ENCODE data around the gene C1QL4.

The C1QL4 gene

DNA sequence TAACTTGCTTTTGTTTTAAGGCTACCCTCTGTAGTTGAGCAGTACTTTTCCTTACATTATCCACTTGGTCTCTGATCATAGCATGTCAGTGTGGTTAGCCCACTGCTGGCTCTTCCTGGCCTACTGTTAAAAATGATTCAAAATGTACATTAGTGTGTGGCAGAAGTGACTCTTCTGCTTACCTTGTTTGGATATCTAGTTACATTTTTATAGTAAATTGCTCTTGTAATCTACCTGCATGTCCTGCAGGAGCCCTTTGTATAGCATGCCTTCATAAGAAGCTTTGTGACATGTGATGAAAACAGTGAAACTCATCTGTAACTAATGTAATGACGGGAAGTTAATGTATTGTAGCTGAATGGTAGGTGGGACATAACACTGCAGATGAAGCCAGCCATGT, 38.4 kb upstream of the C1QL4 start:
- ATAC-seq, result no peak; the same call in 2 of the 3 replicates

DNA sequence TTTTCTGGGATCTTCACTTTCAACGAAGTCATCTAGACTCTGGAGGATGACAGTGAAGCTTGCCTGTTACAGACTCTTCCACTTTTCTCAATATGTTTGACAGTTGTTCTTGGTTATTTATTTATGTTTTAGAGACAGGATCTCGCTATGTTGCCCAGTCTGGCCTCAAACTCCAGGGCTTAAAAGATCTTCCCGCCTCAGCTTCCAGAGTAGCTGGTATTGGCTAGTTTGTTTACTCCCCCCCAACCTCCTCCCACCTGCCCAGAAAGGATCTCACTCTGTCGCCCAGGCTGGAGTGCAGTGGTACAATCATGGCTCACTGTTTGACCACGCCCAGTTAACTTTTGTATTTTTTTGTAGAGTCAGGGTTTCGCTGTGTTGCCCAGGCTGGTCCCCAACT, 33.6 kb upstream of the C1QL4 start:
- no peak for ATAC-seq
- no peak for TF ChIP-seq PPARA (CRISPR knock-in tag; IDR thresholded peaks at IDR 0.05; ENCODE audit: borderline replicate concordance)
- TF ChIP-seq OSR1 (CRISPR knock-in tag; IDR thresholded peaks at IDR 0.05), result no peak
- no peak for TF ChIP-seq ZFP3 (CRISPR knock-in tag; IDR thresholded peaks at IDR 0.05)
- TF ChIP-seq BACH2 (CRISPR knock-in tag; IDR thresholded peaks at IDR 0.05; ENCODE audit: borderline replicate concordance), result no peak
- no peak for TF ChIP-seq ESRRG (CRISPR knock-in tag; IDR thresholded peaks at IDR 0.05)
- no peak for TF ChIP-seq ZC3H10 (CRISPR knock-in tag; IDR thresholded peaks at IDR 0.05)
- no peak for TF ChIP-seq ISL1 (CRISPR knock-in tag; IDR thresholded peaks at IDR 0.05)
- no peak for TF ChIP-seq ZNF565 (CRISPR knock-in tag; conservative IDR thresholded peaks at IDR 0.05; ENCODE audit: low read depth)
- TF ChIP-seq SNAI2 (CRISPR knock-in tag; IDR thresholded peaks at IDR 0.05), result no peak
- TF ChIP-seq GLIS3 (CRISPR knock-in tag; IDR thresholded peaks at IDR 0.05), result no peak
- no peak for TF ChIP-seq ZNF8 (CRISPR knock-in tag; IDR thresholded peaks at IDR 0.05)
- TF ChIP-seq ZFP30 (CRISPR knock-in tag; IDR thresholded peaks at IDR 0.05), result no peak
- TF ChIP-seq CSDC2 (CRISPR knock-in tag; IDR thresholded peaks at IDR 0.05), result no peak
- TF ChIP-seq RARB (CRISPR knock-in tag; IDR thresholded peaks at IDR 0.05), result no peak
- TF ChIP-seq, protein P1, sequence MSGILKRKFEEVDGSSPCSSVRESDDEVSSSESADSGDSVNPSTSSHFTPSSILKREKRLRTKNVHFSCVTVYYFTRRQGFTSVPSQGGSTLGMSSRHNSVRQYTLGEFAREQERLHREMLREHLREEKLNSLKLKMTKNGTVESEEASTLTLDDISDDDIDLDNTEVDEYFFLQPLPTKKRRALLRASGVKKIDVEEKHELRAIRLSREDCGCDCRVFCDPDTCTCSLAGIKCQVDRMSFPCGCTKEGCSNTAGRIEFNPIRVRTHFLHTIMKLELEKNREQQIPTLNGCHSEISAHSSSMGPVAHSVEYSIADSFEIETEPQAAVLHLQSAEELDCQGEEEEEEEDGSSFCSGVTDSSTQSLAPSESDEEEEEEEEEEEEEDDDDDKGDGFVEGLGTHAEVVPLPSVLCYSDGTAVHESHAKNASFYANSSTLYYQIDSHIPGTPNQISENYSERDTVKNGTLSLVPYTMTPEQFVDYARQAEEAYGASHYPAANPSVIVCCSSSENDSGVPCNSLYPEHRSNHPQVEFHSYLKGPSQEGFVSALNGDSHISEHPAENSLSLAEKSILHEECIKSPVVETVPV (CRISPR knock-in tag; IDR thresholded peaks at IDR 0.05), result no peak

More for the DNA sequence above, 38.4 kb upstream of the C1QL4 start:
- TF ChIP-seq TCF4 (CRISPR knock-in tag; IDR thresholded peaks at IDR 0.05; ENCODE audit: borderline replicate concordance) (no peak), GLIS3 (CRISPR knock-in tag; IDR thresholded peaks at IDR 0.05) (no peak), TOX (CRISPR knock-in tag; IDR thresholded peaks at IDR 0.05; ENCODE audit: borderline replicate concordance) (no peak), PPARA (CRISPR knock-in tag; IDR thresholded peaks at IDR 0.05; ENCODE audit: borderline replicate concordance) (no peak), ESRRG (CRISPR knock-in tag; IDR thresholded peaks at IDR 0.05) (no peak)
- TF ChIP-seq, protein P2, sequence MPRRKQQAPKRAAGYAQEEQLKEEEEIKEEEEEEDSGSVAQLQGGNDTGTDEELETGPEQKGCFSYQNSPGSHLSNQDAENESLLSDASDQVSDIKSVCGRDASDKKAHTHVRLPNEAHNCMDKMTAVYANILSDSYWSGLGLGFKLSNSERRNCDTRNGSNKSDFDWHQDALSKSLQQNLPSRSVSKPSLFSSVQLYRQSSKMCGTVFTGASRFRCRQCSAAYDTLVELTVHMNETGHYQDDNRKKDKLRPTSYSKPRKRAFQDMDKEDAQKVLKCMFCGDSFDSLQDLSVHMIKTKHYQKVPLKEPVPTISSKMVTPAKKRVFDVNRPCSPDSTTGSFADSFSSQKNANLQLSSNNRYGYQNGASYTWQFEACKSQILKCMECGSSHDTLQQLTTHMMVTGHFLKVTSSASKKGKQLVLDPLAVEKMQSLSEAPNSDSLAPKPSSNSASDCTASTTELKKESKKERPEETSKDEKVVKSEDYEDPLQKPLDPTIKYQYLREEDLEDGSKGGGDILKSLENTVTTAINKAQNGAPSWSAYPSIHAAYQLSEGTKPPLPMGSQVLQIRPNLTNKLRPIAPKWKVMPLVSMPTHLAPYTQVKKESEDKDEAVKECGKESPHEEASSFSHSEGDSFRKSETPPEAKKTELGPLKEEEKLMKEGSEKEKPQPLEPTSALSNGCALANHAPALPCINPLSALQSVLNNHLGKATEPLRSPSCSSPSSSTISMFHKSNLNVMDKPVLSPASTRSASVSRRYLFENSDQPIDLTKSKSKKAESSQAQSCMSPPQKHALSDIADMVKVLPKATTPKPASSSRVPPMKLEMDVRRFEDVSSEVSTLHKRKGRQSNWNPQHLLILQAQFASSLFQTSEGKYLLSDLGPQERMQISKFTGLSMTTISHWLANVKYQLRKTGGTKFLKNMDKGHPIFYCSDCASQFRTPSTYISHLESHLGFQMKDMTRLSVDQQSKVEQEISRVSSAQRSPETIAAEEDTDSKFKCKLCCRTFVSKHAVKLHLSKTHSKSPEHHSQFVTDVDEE (CRISPR knock-in tag; IDR thresholded peaks at IDR 0.05), result no peak
- TF ChIP-seq, protein P3, sequence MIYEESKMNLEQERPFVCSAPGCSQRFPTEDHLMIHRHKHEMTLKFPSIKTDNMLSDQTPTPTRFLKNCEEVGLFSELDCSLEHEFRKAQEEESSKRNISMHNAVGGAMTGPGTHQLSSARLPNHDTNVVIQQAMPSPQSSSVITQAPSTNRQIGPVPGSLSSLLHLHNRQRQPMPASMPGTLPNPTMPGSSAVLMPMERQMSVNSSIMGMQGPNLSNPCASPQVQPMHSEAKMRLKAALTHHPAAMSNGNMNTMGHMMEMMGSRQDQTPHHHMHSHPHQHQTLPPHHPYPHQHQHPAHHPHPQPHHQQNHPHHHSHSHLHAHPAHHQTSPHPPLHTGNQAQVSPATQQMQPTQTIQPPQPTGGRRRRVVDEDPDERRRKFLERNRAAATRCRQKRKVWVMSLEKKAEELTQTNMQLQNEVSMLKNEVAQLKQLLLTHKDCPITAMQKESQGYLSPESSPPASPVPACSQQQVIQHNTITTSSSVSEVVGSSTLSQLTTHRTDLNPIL (CRISPR knock-in tag; IDR thresholded peaks at IDR 0.05; ENCODE audit: low read depth), result no peak

DNA sequence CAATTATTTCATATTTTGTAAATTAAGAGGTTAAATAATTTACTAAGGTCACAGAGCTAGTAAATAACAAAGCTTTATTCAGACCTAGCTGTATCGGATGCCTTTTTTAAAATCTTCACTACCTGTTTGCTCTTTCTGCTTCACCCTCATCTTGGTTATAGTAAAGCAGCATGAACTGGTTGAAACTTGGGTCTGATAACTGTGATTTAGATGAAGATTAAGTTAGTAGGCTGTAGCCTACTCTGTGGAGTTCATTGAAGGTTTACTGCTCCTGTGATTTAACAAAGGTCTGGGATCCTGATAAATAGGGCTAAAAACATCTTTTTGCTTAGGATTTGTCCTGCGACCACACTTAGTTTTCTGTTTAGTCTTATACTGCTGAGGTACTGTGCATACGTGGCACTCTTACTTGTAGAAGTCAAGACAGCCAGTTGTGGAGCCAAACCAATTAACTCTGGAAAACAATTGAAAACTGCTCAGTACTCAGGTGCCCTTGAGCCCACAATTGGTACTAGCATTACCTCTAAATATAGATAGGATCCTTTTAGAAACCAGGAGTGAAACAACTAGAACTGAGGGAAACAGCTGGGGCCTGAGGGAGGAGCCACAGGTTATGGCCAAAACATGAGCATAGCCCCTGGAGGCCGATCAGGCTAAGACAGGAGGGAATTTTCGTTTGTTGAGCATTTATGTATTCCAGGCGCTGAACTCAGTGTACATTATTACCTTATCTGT, 32.6 kb upstream of the C1QL4 start:
- ATAC-seq, result peak; percentile 11
- TF ChIP-seq GLIS3 (CRISPR knock-in tag; IDR thresholded peaks at IDR 0.05), result no peak
- TF ChIP-seq, protein P4, sequence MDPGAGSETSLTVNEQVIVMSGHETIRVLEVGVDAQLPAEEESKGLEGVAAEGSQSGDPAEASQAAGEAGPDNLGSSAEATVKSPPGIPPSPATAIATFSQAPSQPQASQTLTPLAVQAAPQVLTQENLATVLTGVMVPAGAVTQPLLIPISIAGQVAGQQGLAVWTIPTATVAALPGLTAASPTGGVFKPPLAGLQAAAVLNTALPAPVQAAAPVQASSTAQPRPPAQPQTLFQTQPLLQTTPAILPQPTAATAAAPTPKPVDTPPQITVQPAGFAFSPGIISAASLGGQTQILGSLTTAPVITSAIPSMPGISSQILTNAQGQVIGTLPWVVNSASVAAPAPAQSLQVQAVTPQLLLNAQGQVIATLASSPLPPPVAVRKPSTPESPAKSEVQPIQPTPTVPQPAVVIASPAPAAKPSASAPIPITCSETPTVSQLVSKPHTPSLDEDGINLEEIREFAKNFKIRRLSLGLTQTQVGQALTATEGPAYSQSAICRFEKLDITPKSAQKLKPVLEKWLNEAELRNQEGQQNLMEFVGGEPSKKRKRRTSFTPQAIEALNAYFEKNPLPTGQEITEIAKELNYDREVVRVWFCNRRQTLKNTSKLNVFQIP (CRISPR knock-in tag; IDR thresholded peaks at IDR 0.05; ENCODE audit: borderline replicate concordance, low read depth), result no peak
- TF ChIP-seq, protein P1 (CRISPR knock-in tag; IDR thresholded peaks at IDR 0.05), result no peak
- TF ChIP-seq, protein P3 (CRISPR knock-in tag; IDR thresholded peaks at IDR 0.05; ENCODE audit: low read depth), result no peak
- TF ChIP-seq BACH2 (CRISPR knock-in tag; IDR thresholded peaks at IDR 0.05; ENCODE audit: borderline replicate concordance), result no peak
- TF ChIP-seq ZNF565 (CRISPR knock-in tag; conservative IDR thresholded peaks at IDR 0.05; ENCODE audit: low read depth), result no peak
- TF ChIP-seq TOX (CRISPR knock-in tag; IDR thresholded peaks at IDR 0.05; ENCODE audit: borderline replicate concordance), result no peak

All from SK-N-SH treated with all-trans-retinoic acid at 6 μM for 48 hours (cell line).